Stomach (tissue), 9 donors: ENCODE data around the gene NTM. TPM values are rescaled to one million over a fixed set of nuclear protein-coding genes. Genes with fewer than 3 reads are reported as not detected.

Experiments
- DNase-seq, 2 donors: peaks; one replicate each; pipeline versions ENCODE4 v3.0.0 to v3.0.0-alpha.2; 2013 to 2019
- H3K27ac ChIP-seq, 5 donors: fragments of 200-600 bp in 4 of 5; sonication (generic) in 4 of 5; one replicate each; pipeline ENCODE4 v1.5.1; 2013 to 2019; ENCODE audit warnings: mild to moderate bottlenecking in 1 of 5, moderate library complexity in 1 of 5
- H3K27me3 ChIP-seq, 3 donors: fragments of 200-600 bp; sonication (generic); one replicate each; pipeline ENCODE4 v1.5.1; 2017 to 2019; ENCODE audit warnings: mixed run types in 1 of 3
- H3K36me3 ChIP-seq, 4 donors: fragments of 200-600 bp; sonication (generic); 1 replicate in 3 of 4; 2 replicates in 1 of 4; pipeline ENCODE4 v1.5.1; 2016 to 2019
- H3K4me1 ChIP-seq, 4 donors: fragments of 200-600 bp; sonication (generic); one replicate each; pipeline ENCODE4 v1.5.1; 2016 to 2019
- H3K4me3 ChIP-seq, 4 donors: fragments of 200-600 bp; sonication (generic) in 3 of 4; one replicate each; pipeline ENCODE4 v1.5.1; 2016 to 2019; ENCODE audit warnings: mild to moderate bottlenecking in 1 of 4
- H3K9me3 ChIP-seq, 4 donors: fragments of 200-600 bp; sonication (generic); one replicate each; pipeline ENCODE4 v1.5.1; 2016 to 2019
- EP300 ChIP-seq: sonication (generic); formaldehyde crosslinking; IDR thresholded peaks from one replicate; pipeline ENCODE4 v1.6.1; 2017; ENCODE audit warnings: antibody characterized with exemption
- POLR2A ChIP-seq, 4 donors: fragments of 450-650 bp; IDR thresholded peaks; one replicate each; pipeline ENCODE4 v1.6.1; 2016; ENCODE audit warnings: antibody characterized with exemption in 4 of 4, control low read depth in 2 of 4, mild to moderate bottlenecking in 1 of 4, moderate library complexity in 1 of 4
- POLR2AphosphoS5 ChIP-seq, 3 donors: sonication (generic); formaldehyde crosslinking; IDR thresholded peaks; one replicate each; pipeline ENCODE4 v1.6.1; 2016; ENCODE audit warnings: antibody characterized with exemption in 3 of 3
- WGBS, 5 donors: extraction: QIAGEN DNeasy Blood & Tissue Kit in 3 of 5; methylation state at CpG; one replicate each; pipeline versions ENCODE4 v1.1.5 to v1.1.7; 2013 to 2018; 5-methylcytosine and 5-hydroxymethylcytosine counted together
- intact Hi-C: fragments of 100-400 bp; cut with DNase I; formaldehyde crosslinking; loops from one replicate; pipeline ENCODE4 v1.15.1; 2023; ENCODE audit warnings: low total_unique reads
- polyA plus RNA-seq, 3 donors: library from polyadenylated mRNA; stranded (reverse); fragments of 200-250 nt; gene quantifications; one replicate each; pipeline ENCODE4 v1.2.3, GENCODE V29; 2013
- total RNA-seq, 5 donors: library from RNA; depleted of rRNA; stranded (reverse); fragments of >200 nt; gene quantifications; one replicate each; pipeline versions ENCODE4 v1.1.0 to v1.2.3, GENCODE V29; 2014 to 2016
- TF ChIP-seq, protein P1 (sequence below), 7 experiments: fragments of 450-650 bp in 4 of 7; fragments of 200-600 bp in 3 of 7; sonication (generic) in 3 of 7; IDR thresholded peaks; one replicate each; pipeline ENCODE4 v1.5.1; 2016 to 2019; ENCODE audit warnings: antibody characterized with exemption in 7 of 7, control low read depth in 2 of 7, mild to moderate bottlenecking in 1 of 7
- donor health status: healthy with polysubstance abuse.
- donor health status: Bipolar disorder and iron deficiency.
- donor health status: healthy.

Gene NTM
- total and polyA plus RNA-seq, 8 donors: 0.50 to 8.4 (median 1.3) TPM; not detected in 3

DNA sequence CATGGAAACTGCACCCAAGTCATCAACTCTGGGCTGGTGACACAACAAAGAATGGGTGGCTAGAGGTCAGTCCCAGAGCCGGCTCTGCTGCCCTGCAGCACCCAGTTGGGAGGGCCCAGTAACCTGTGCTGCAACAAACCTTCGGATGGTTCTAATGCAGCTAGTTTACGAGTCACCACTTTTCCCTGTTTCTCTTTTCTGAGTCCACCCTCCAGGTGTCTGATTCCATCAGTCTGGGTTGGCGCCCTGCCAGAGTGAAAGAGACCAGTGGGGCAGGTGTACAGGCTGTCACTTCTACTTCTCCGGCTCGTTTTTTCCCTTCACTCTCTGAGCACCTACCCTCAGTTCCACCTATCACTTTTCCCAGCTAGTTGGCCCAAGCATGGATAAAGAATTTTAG lies 572.9 kb downstream of the NTM start:
- intact Hi-C loops: no loop called here
- Histone ChIP-seq H3K27me3 (peaks cover 0 to 16% (median 0%) of the 10 kb centered on the region in 3 donors), H3K27ac (no peak overlapping the region), H3K4me1 (no peaks in the 10 kb centered on the region), H3K9me3 (no peaks in the 10 kb centered on the region), H3K4me3 (no peak overlapping the region), H3K36me3 (no peaks in the 10 kb centered on the region)
- TF ChIP-seq, protein P1, sequence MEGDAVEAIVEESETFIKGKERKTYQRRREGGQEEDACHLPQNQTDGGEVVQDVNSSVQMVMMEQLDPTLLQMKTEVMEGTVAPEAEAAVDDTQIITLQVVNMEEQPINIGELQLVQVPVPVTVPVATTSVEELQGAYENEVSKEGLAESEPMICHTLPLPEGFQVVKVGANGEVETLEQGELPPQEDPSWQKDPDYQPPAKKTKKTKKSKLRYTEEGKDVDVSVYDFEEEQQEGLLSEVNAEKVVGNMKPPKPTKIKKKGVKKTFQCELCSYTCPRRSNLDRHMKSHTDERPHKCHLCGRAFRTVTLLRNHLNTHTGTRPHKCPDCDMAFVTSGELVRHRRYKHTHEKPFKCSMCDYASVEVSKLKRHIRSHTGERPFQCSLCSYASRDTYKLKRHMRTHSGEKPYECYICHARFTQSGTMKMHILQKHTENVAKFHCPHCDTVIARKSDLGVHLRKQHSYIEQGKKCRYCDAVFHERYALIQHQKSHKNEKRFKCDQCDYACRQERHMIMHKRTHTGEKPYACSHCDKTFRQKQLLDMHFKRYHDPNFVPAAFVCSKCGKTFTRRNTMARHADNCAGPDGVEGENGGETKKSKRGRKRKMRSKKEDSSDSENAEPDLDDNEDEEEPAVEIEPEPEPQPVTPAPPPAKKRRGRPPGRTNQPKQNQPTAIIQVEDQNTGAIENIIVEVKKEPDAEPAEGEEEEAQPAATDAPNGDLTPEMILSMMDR (IDR thresholded peaks at IDR 0.05): no peak
- no peak for TF ChIP-seq POLR2A (IDR thresholded peaks at IDR 0.05)
- TF ChIP-seq POLR2AphosphoS5 (IDR thresholded peaks at IDR 0.05): no peak
- DNase-seq: no peak
- whole genome bisulfite sequencing, 5 donors: 59 to 67% (median 64%) methylated on average over 5 to 6 of the region's 6 CpGs

DNA sequence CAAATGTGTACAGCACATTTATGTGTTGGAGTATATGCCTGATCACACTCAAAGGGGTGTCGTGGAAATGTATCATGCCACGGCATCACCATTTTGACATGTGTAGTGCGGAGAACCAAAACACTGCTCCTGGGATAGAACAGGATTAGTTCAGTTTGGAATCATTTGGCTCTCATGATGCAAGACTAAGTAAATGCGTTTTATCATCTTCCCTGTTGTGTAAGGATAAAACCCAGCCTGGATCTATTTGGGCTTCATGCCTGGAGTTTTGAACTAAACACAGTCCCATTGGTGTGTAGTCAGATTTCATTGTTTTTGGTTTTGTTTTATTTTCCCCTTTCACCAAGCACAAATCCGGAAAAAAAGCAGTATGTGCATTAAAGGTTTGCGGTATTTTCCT lies 574.3 kb downstream of the NTM start:
- DNase-seq: peak in 1 of 2 donors; percentile 63
- no peak overlapping the region for H3K27ac ChIP-seq
- H3K4me3 ChIP-seq: no peak overlapping the region
- 78 to 80% (median 78%) methylated on average over 6 of the region's 6 CpGs for WGBS, 5 donors
- H3K9me3 ChIP-seq: no peaks in the 10 kb centered on the region
- TF ChIP-seq, protein P1 (IDR thresholded peaks at IDR 0.05): no peak
- TF ChIP-seq POLR2A (IDR thresholded peaks at IDR 0.05) (no peak), EP300 (no peak), POLR2AphosphoS5 (IDR thresholded peaks at IDR 0.05) (no peak)
- H3K4me1 ChIP-seq: no peaks in the 10 kb centered on the region
- H3K36me3 ChIP-seq: no peaks in the 10 kb centered on the region
- intact Hi-C loops: no loop called here
- H3K27me3 ChIP-seq: peaks cover 0 to 16% (median 0%) of the 10 kb centered on the region in 3 donors

DNA sequence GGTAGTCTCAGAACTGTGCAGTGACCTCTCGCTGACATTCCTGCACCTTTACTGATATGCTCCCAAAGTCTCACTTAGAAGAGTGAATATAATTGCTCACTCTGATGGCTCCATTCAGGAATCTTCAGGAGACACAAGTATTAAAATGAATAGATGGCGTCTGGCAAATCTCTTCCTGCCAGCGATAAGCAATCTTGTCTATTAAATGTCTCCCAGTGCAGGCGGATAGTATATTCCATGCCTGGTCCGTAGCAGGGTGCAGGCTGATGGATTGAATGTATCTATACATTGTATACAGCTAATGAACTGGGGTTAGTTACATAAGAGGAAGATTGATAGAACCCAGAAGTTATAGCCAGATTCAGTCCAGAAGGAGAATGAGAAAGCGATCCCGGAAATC lies 575.3 kb downstream of the NTM start:
- Histone ChIP-seq H3K27me3 (peaks cover 0 to 16% (median 0%) of the 10 kb centered on the region in 3 donors), H3K9me3 (no peaks in the 10 kb centered on the region), H3K4me1 (no peaks in the 10 kb centered on the region), H3K27ac (no peak overlapping the region), H3K4me3 (no peak overlapping the region), H3K36me3 (no peaks in the 10 kb centered on the region)
- WGBS, 5 donors: 75 to 83% (median 79%) methylated on average over 7 of the region's 7 CpGs
- DNase-seq: no peak
- TF ChIP-seq POLR2A (IDR thresholded peaks at IDR 0.05): no peak
- TF ChIP-seq EP300: no peak
- TF ChIP-seq, protein P1 (IDR thresholded peaks at IDR 0.05): no peak
- TF ChIP-seq POLR2AphosphoS5 (IDR thresholded peaks at IDR 0.05): no peak
- intact Hi-C loops: no loop called here

DNA sequence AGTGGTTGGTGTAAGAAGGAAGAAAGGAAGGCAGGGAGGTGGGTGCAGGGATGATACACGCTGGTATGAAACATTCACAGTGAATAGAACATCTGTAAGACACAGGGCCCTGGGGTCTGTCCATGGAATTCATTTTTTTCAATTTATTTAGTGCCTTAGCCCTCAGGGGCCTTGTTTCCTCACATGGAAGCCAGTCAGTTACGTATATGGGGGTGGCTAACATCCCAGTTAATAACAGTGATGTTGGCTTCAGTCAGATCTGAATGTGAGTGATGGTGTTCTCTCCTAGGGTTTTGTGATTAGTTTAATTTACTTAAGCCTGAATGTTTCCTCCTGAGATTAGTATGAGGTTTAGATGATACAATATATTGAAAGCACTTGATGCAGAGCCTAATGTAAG lies 577.1 kb downstream of the NTM start:
- WGBS, 5 donors: 60 to 89% (median 72%) methylated on average over 2 of the region's 2 CpGs
- intact Hi-C loops: no loop called here
- Histone ChIP-seq H3K27me3 (peaks cover 0 to 7% (median 0%) of the 10 kb centered on the region in 3 donors), H3K9me3 (no peaks in the 10 kb centered on the region), H3K36me3 (no peaks in the 10 kb centered on the region), H3K27ac (no peak overlapping the region), H3K4me1 (no peaks in the 10 kb centered on the region), H3K4me3 (no peak overlapping the region)
- DNase-seq: no peak
- TF ChIP-seq, protein P1 (IDR thresholded peaks at IDR 0.05): no peak
- TF ChIP-seq POLR2AphosphoS5 (IDR thresholded peaks at IDR 0.05): no peak
- TF ChIP-seq EP300: no peak
- no peak for TF ChIP-seq POLR2A (IDR thresholded peaks at IDR 0.05)
